Activated CD4-positive, alpha-beta memory T cell treated with anti-CD3 and anti-CD28 coated beads for 36 hours (primary cell): ENCODE results near the gene PDE10A. TPM values are rescaled to one million over a fixed set of nuclear protein-coding genes. Genes with fewer than 3 reads are reported as not detected.

ENCODE experiments used
- CTCF ChIA-PET: fragments of 350-600 bp; sonication (Branson Sonifier 250); formaldehyde crosslinking; loops from one replicate; lab custom pipeline; 2021; ENCODE audit warnings: antibody characterized with exemption, inconsistent platforms; lab: Charles Lee
- POLR2A ChIA-PET: fragments of 350-600 bp; sonication (Branson Sonifier 250); formaldehyde crosslinking; loops from one replicate; lab custom pipeline; 2021; ENCODE audit warnings: antibody characterized with exemption; lab: Charles Lee
- DNase-seq: peaks from one replicate; pipeline ENCODE4 v3.0.0-alpha.2; 2020
- H3K27ac Mint-ChIP-seq: one replicate; pipeline ENCODE4 v1.8.0; 2021; ENCODE audit warnings: mixed read lengths
- H3K27me3 Mint-ChIP-seq: one replicate; pipeline ENCODE4 v1.8.0; 2021; ENCODE audit warnings: mixed read lengths
- H3K36me3 Mint-ChIP-seq: one replicate; pipeline ENCODE4 v1.8.0; 2021; ENCODE audit warnings: mixed read lengths
- H3K4me1 Mint-ChIP-seq: one replicate; pipeline ENCODE4 v1.8.0; 2021; ENCODE audit warnings: low read depth, mixed read lengths
- H3K4me3 Mint-ChIP-seq: one replicate; pipeline ENCODE4 v1.8.0; 2021; ENCODE audit warnings: mild to moderate bottlenecking, mixed read lengths
- H3K9me3 Mint-ChIP-seq: one replicate; pipeline ENCODE4 v1.8.0; 2021; ENCODE audit warnings: mixed read lengths
- intact Hi-C: fragments of 100-400 bp; cut with micrococcal nuclease; formaldehyde crosslinking; loops from one replicate; pipeline ENCODE4 v1.15.1; 2023
- total RNA-seq, 2 experiments: library from RNA; stranded (reverse); gene quantifications; one replicate each; pipeline ENCODE4 v1.2.3, GENCODE V29; 2021

The PDE10A gene
- total RNA-seq, 2 experiments from 2014 or later = not detected

- no peak for DNase-seq
- peaks cover 1% of the 10 kb centered on the region for H3K27me3 Mint-ChIP-seq
- no peaks in the 10 kb centered on the region for H3K4me1 Mint-ChIP-seq
- intact Hi-C loops = no loop called here
- H3K9me3 Mint-ChIP-seq = peaks cover 6% of the 10 kb centered on the region
- H3K36me3 Mint-ChIP-seq = no peaks in the 10 kb centered on the region
- CTCF ChIA-PET = interaction anchor here (0.6 kb wide), 1 partner anchor 1498 kb away, joined by 3 read pairs; no protein-coding TSS in a partner anchor
- H3K4me3 Mint-ChIP-seq = no peak overlapping the region
- H3K27ac Mint-ChIP-seq = no peak overlapping the region
- POLR2A ChIA-PET = no interaction called here
These were observed 12.1 kb upstream of the PDE10A start for GRCh38 chr6:165675120-165675519.

GRCh38 chr6:165674155-165675029 lies 11.4 kb upstream of the PDE10A start:
- peaks cover 6% of the 10 kb centered on the region for H3K9me3 Mint-ChIP-seq
- ChIA-PET POLR2A (no interaction called here), CTCF (interaction anchor here (0.6 kb wide), 1 partner anchor 1499 kb away, joined by 3 read pairs; no protein-coding TSS in a partner anchor)
- H3K27me3 Mint-ChIP-seq = peaks cover 1% of the 10 kb centered on the region
- no peaks in the 10 kb centered on the region for H3K4me1 Mint-ChIP-seq
- intact Hi-C loops = no loop called here
- H3K27ac Mint-ChIP-seq = no peak overlapping the region
- H3K36me3 Mint-ChIP-seq = no peaks in the 10 kb centered on the region
- no peak for DNase-seq
- H3K4me3 Mint-ChIP-seq = no peak overlapping the region

- intact Hi-C loops = no loop called here
These were observed 8.3 kb upstream of the PDE10A start for GRCh38 chr6:165671222-165671768.

GRCh38 chr6:165668951-165669350 lies 5.9 kb upstream of the PDE10A start:
- POLR2A ChIA-PET = no interaction called here
- Mint-ChIP-seq H3K27ac (no peak overlapping the region), H3K36me3 (no peaks in the 10 kb centered on the region), H3K27me3 (peaks cover 19% of the 10 kb centered on the region), H3K9me3 (no peaks in the 10 kb centered on the region), H3K4me1 (no peaks in the 10 kb centered on the region), H3K4me3 (no peak overlapping the region)
- intact Hi-C loops = loop anchor here (5.0 kb wide), 1 partner anchor 338 kb away; no protein-coding TSS in a partner anchor
- DNase-seq = no peak
- CTCF ChIA-PET = no interaction called here

More at GRCh38 chr6:165671222-165671768, 8.3 kb upstream of the PDE10A start:
- H3K9me3 Mint-ChIP-seq = no peaks in the 10 kb centered on the region
- CTCF ChIA-PET = no interaction called here
- no peaks in the 10 kb centered on the region for H3K36me3 Mint-ChIP-seq
- no peak overlapping the region for H3K27ac Mint-ChIP-seq
- no peak overlapping the region for H3K4me3 Mint-ChIP-seq
- no peak for DNase-seq
- peaks cover 6% of the 10 kb centered on the region for H3K27me3 Mint-ChIP-seq
- POLR2A ChIA-PET = no interaction called here
- H3K4me1 Mint-ChIP-seq = no peaks in the 10 kb centered on the region

- Mint-ChIP-seq H3K27ac (no peak overlapping the region), H3K4me1 (no peaks in the 10 kb centered on the region), H3K4me3 (no peak overlapping the region), H3K27me3 (peaks cover 27% of the 10 kb centered on the region), H3K36me3 (no peaks in the 10 kb centered on the region), H3K9me3 (no peaks in the 10 kb centered on the region)
- no peak for DNase-seq
- intact Hi-C loops = loop anchor here (5.0 kb wide), 1 partner anchor 342 kb away; no protein-coding TSS in a partner anchor
- CTCF ChIA-PET = no interaction called here
- POLR2A ChIA-PET = no interaction called here
These were observed 2.3 kb upstream of the PDE10A start for GRCh38 chr6:165665384-165665672.

- H3K27ac Mint-ChIP-seq = no peak overlapping the region
- no peak for DNase-seq
- peaks cover 31% of the 10 kb centered on the region for H3K27me3 Mint-ChIP-seq
- no peaks in the 10 kb centered on the region for H3K36me3 Mint-ChIP-seq
- ChIA-PET CTCF (no interaction called here), POLR2A (no interaction called here)
- intact Hi-C loops = loop anchor here (5.0 kb wide), 1 partner anchor 343 kb away; no protein-coding TSS in a partner anchor
- H3K9me3 Mint-ChIP-seq = no peaks in the 10 kb centered on the region
- H3K4me3 Mint-ChIP-seq = no peak overlapping the region
- H3K4me1 Mint-ChIP-seq = no peaks in the 10 kb centered on the region
These were observed 1.7 kb upstream of the PDE10A start for GRCh38 chr6:165664559-165665383.

GRCh38 chr6:165663736-165664558 lies 906 bp upstream of the PDE10A start:
- no peak for DNase-seq
- intact Hi-C loops = no loop called here
- no peak overlapping the region for H3K27ac Mint-ChIP-seq
- ChIA-PET POLR2A (no interaction called here), CTCF (no interaction called here)
- H3K4me3 Mint-ChIP-seq = no peak overlapping the region
- H3K9me3 Mint-ChIP-seq = no peaks in the 10 kb centered on the region
- H3K27me3 Mint-ChIP-seq = peaks cover 37% of the 10 kb centered on the region
- H3K4me1 Mint-ChIP-seq = no peaks in the 10 kb centered on the region
- no peaks in the 10 kb centered on the region for H3K36me3 Mint-ChIP-seq

GRCh38 chr6:165663377-165663735 lies 315 bp upstream of the PDE10A start:
- Mint-ChIP-seq H3K4me1 (no peaks in the 10 kb centered on the region), H3K4me3 (no peak overlapping the region), H3K27ac (no peak overlapping the region), H3K27me3 (peaks cover 39% of the 10 kb centered on the region), H3K36me3 (no peaks in the 10 kb centered on the region), H3K9me3 (no peaks in the 10 kb centered on the region)
- CTCF ChIA-PET = no interaction called here
- POLR2A ChIA-PET = no interaction called here
- no peak for DNase-seq
- intact Hi-C loops = no loop called here

- Mint-ChIP-seq H3K9me3 (no peaks in the 10 kb centered on the region), H3K4me3 (no peak overlapping the region), H3K4me1 (no peaks in the 10 kb centered on the region), H3K27ac (no peak overlapping the region), H3K27me3 (peaks cover 41% of the 10 kb centered on the region), H3K36me3 (no peaks in the 10 kb centered on the region)
- CTCF ChIA-PET = no interaction called here
- intact Hi-C loops = no loop called here
- POLR2A ChIA-PET = no interaction called here
- DNase-seq = no peak
These were observed 846 bp downstream of the PDE10A start for GRCh38 chr6:165662041-165662748.

GRCh38 chr6:165661664-165662025 lies 1.4 kb downstream of the PDE10A start:
- CTCF ChIA-PET = no interaction called here
- H3K4me1 Mint-ChIP-seq = no peaks in the 10 kb centered on the region
- no peaks in the 10 kb centered on the region for H3K9me3 Mint-ChIP-seq
- POLR2A ChIA-PET = no interaction called here
- peaks cover 39% of the 10 kb centered on the region for H3K27me3 Mint-ChIP-seq
- H3K27ac Mint-ChIP-seq = no peak overlapping the region
- intact Hi-C loops = no loop called here
- H3K36me3 Mint-ChIP-seq = no peaks in the 10 kb centered on the region
- no peak for DNase-seq
- H3K4me3 Mint-ChIP-seq = no peak overlapping the region

- Mint-ChIP-seq H3K9me3 (no peaks in the 10 kb centered on the region), H3K4me1 (no peaks in the 10 kb centered on the region), H3K4me3 (no peak overlapping the region), H3K27ac (no peak overlapping the region), H3K36me3 (no peaks in the 10 kb centered on the region), H3K27me3 (peaks cover 36% of the 10 kb centered on the region)
- POLR2A ChIA-PET = no interaction called here
- DNase-seq = no peak
- intact Hi-C loops = no loop called here
- CTCF ChIA-PET = no interaction called here
These were observed 2.0 kb downstream of the PDE10A start for GRCh38 chr6:165660857-165661663.
